SK-N-SH (cell line): ENCODE data around the gene GC.

ENCODE experiments used
- CTCF ChIP-seq: fragments of 200-600 bp; sonication (generic); IDR thresholded peaks from 2 replicates; pipeline ENCODE4 v1.6.1; 2017; ENCODE audit warnings: antibody characterized with exemption, mild to moderate bottlenecking, moderate library complexity
- EP300 ChIP-seq, 2 experiments: IDR thresholded peaks; 2 replicates each; pipeline versions ENCODE4 v1.4.0 to v1.6.1; 2012; ENCODE audit warnings: borderline replicate concordance in 1 of 2, low read depth in 1 of 2, low read length in 1 of 2
- EZH2phosphoT487 ChIP-seq: fragments of 200-600 bp; sonication (generic); IDR thresholded peaks from 2 replicates; pipeline ENCODE4 v1.6.1; 2017; ENCODE audit warnings: low read depth, mixed run types, mild to moderate bottlenecking, antibody characterized with exemption, moderate library complexity, borderline replicate concordance
- MAX ChIP-seq: IDR thresholded peaks from 2 replicates; pipeline ENCODE4 v1.4.0; 2012; ENCODE audit warnings: low read depth
- MXI1 ChIP-seq: IDR thresholded peaks from 2 replicates; pipeline ENCODE4 v1.6.1; 2012; ENCODE audit warnings: mild to moderate bottlenecking, low read depth, low read length, improper control_type of control experiment
- POLR2AphosphoS5 ChIP-seq: IDR thresholded peaks from 2 replicates; pipeline ENCODE4 v1.6.1; 2012; ENCODE audit warnings: low read depth, low read length
- RAD21 ChIP-seq: IDR thresholded peaks from 2 replicates; pipeline ENCODE4 v1.6.1; 2012; ENCODE audit warnings: mild to moderate bottlenecking, low read length
- SMC3 ChIP-seq: IDR thresholded peaks from 2 replicates; pipeline ENCODE4 v1.6.1; 2012; ENCODE audit warnings: low read depth, low read length, improper control_type of control experiment
- USF2 ChIP-seq: fragments of 150-350 bp; IDR thresholded peaks from 2 replicates; pipeline ENCODE4 v1.6.1; 2017; ENCODE audit warnings: antibody characterized with exemption, low read length, low read depth, borderline replicate concordance

DNA sequence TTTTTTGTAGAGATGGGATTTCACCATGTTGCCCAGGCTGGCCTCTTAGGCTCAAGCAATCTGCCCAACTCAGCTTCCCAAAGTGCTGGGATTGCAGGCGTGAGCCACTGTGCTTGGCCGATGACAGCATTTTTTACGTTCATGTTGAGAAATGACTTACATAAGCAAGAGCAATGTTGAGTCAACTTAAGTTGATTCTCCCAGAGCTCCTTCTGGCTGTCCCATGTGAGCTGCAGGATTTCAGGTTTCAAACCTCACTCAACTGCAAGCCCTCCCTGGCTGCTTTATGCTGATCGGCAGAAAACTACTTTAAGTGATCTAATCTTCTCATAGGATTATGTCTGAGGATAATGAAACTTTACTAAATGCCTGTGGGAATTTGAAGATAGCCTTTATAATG is 86.8 kb downstream of the GC start:
- TF ChIP-seq RAD21 (no peak), CTCF (no peak), MAX (no peak), EZH2phosphoT487 (no peak), MXI1 (no peak), POLR2AphosphoS5 (no peak), EP300 (IDR thresholded peaks at IDR 0.05; ENCODE audit: borderline replicate concordance in 1 of 2, low read depth in 1 of 2, low read length in 1 of 2) (no peak), SMC3 (no peak), USF2 (no peak)
